NCI-H1694 (cell line): ENCODE results near the gene FCER1A.

Experiments used
- DNase-seq: peaks from one replicate; lab custom pipeline; 2025; lab: John Stamatoyannopoulos, UW

Gene FCER1A

DNA sequence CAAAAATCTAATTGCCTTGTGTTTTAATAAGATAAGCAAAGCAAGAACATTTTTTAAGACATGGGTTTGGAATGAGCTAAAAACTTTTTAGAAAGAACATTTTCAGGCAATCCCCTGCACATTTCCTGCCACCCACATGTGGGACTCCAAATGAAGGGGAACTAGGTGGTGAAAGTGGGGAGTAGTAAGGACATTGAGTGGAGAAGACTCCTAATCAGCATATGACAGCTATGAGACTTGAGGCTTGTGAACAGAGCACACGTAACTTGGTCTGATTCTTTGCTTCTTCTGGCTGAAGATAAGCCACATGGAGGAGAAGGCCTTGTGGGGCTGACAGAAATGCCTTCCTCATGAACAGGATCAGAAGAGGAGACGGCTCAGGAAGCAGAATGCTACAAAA is 50.3 kb downstream of the FCER1A start:
- no peak for DNase-seq
